DOHH2 (cell line): ENCODE results near the gene LENEP.

Experiments used
- CTCF ChIP-seq: fragments of 200-600 bp; sonication (generic); IDR thresholded peaks from one replicate; pipeline ENCODE4 v1.5.1; 2014; ENCODE audit warnings: antibody characterized with exemption, mild to moderate bottlenecking, low read depth, low read length; ENCODE audit not compliant: poor library complexity, severe bottlenecking
- EZH2phosphoT487 ChIP-seq: fragments of 200-600 bp; sonication (generic); IDR thresholded peaks from 2 replicates; pipeline ENCODE4 v1.6.1; 2017; ENCODE audit warnings: borderline replicate concordance, mild to moderate bottlenecking, antibody characterized with exemption, low read length, moderate library complexity, mixed read lengths

DNA sequence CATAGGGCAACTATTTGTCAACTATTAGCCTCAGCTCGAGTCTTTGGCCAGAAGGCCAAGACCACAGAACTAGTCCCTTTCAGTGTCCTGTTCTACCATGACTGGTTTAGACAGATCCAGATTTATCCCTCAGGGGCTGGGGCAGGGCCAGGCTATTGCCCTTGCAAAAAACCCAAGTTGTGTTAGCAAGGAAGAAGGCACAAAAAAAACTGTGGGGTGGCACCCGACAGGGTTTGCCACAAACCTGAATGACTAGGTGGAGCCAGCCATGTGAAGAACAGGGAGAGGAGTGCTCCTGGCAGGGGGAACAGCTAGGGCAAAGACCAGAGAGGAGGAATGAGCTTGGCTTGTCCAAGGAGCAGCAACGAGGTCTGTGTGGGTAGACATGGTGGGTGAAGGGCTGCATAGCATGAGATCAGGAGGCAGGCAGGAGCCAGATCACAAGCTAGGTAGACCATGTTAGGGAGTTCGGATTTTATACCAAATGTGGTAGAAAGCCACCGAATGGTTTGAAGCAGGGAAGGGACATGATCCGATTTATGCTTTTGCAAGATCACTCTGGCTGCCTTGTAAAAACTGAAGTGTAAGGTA lies 44.6 kb downstream of the LENEP start:
- no peak for TF ChIP-seq EZH2phosphoT487
- TF ChIP-seq CTCF = no peak
